Measurements from ENCODE around the gene MISP.
A peak's percentile ranks its signal among the peaks of the same experiment; 100 is the strongest.

Gene MISP

GRCh38 chr19:806815-807421 lies 56.0 kb downstream of the MISP start:
- peak in 1 of 2 donors; percentile 4 for DNase-seq
- no peak overlapping the region for H3K4me3 ChIP-seq (ENCODE audit: low read depth, low read length)
- H3K18ac ChIP-seq (ENCODE audit: low read length) = no peak overlapping the region
- H2BK12ac ChIP-seq (ENCODE audit: low read length) = no peak overlapping the region
- H4K91ac ChIP-seq (ENCODE audit: low read depth, low read length) = no peak overlapping the region
- H2AK5ac ChIP-seq (ENCODE audit: low read length) = no peak overlapping the region
- H2BK5ac ChIP-seq (ENCODE audit: low read depth, low read length, poor library complexity) = no peak overlapping the region
- no peak overlapping the region for H4K8ac ChIP-seq (ENCODE audit: low read depth, low read length)
- no peak overlapping the region for H4K12ac ChIP-seq (ENCODE audit: low read depth, low read length)
- H3K36me3 ChIP-seq (ENCODE audit: control insufficient read depth in 1 of 2, insufficient read depth in 2 of 2, low read length in 2 of 2) = peaks cover 97 to 99% of the 10 kb centered on the region in 2 experiments
- no peak overlapping the region for H3K23ac ChIP-seq (ENCODE audit: low read length)
- no peak overlapping the region for H3K9ac ChIP-seq (ENCODE audit: low read length)
- no peak overlapping the region for H3K4me2 ChIP-seq (ENCODE audit: low read length)
- H3K9me3 ChIP-seq (ENCODE audit: insufficient read depth, low read depth, low read length) = peaks cover 3% of the 10 kb centered on the region
- no peak overlapping the region for H2BK120ac ChIP-seq (ENCODE audit: insufficient read depth, low read length, poor library complexity)
- H3K4ac ChIP-seq (ENCODE audit: low read depth, low read length) = peak overlapping the region; percentile 3
- no peak overlapping the region for H2AFZ ChIP-seq (ENCODE audit: insufficient read depth, low read length, poor library complexity)
- H3K14ac ChIP-seq (ENCODE audit: low read length) = no peak overlapping the region
- no peaks in the 10 kb centered on the region for H3K27me3 ChIP-seq (ENCODE audit: insufficient read depth, low read length)
- H3K4me1 ChIP-seq (ENCODE audit: control insufficient read depth in 1 of 2, insufficient read depth in 2 of 2, low read length in 2 of 2) = peaks cover 2 to 3% of the 10 kb centered on the region in 2 experiments
- H3K27ac ChIP-seq (ENCODE audit: low read depth, low read length) = no peak overlapping the region
- H3K79me1 ChIP-seq (ENCODE audit: low read length) = no peaks in the 10 kb centered on the region
- WGBS (ENCODE audit: extremely low coverage, insufficient coverage, insufficient read length) = no CpG with 5 or more reads among the region's 34 CpGs
- H3K79me2 ChIP-seq (ENCODE audit: control insufficient read depth, insufficient read depth, low read length, poor library complexity) = peaks cover 31% of the 10 kb centered on the region

DNA sequence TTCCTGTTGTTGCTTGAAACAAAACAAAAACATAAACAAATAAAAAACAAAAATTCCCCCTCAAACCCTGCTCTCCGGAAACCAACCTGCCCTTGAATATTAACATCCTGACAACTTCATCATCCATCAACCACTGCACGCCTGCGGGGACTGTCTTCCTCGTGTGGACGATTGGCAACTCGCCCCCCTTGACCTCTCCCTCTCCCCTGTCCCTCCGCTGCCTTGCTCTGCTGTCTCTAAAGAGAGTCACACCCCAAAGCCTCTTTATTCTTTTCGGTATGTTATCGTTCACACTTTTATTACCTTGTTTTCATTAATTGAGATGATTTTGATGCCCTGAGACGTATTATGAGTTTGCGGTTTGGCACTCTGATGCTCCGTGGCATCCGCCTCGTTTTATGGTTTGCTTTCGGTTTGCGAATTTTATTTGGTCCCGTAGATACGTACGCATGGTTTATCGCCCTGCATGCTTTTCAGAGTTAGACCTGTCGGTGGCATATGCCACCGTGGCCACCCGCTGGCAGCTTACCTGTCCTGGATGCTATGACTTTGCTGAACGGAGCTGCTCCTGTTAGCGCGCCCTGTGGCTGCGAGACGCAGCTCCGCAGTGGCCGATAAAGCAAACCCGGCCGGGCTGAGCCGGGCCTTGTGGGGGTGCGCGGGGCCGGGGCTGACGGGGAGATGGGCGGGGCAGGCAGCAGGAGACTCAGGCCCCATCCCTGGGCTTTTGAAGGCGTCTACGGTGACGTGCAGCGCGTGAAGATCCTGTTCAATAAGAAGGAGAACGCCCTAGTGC lies 56.9 kb downstream of the MISP start:
- Histone ChIP-seq H3K9ac (ENCODE audit: low read length) (no peak overlapping the region), H2BK12ac (ENCODE audit: low read length) (no peak overlapping the region), H2BK120ac (ENCODE audit: insufficient read depth, low read length, poor library complexity) (no peak overlapping the region), H3K27me3 (ENCODE audit: insufficient read depth, low read length) (no peaks in the 10 kb centered on the region), H3K79me1 (ENCODE audit: low read length) (no peaks in the 10 kb centered on the region), H2AK5ac (ENCODE audit: low read length) (no peak overlapping the region), H3K23ac (ENCODE audit: low read length) (no peak overlapping the region), H3K4me3 (ENCODE audit: low read depth, low read length) (no peak overlapping the region), H3K14ac (ENCODE audit: low read length) (no peak overlapping the region), H4K91ac (ENCODE audit: low read depth, low read length) (no peak overlapping the region), H3K36me3 (ENCODE audit: control insufficient read depth in 1 of 2, insufficient read depth in 2 of 2, low read length in 2 of 2) (peaks cover 96 to 99% of the 10 kb centered on the region in 2 experiments), H3K18ac (ENCODE audit: low read length) (no peak overlapping the region), H2AFZ (ENCODE audit: insufficient read depth, low read length, poor library complexity) (no peak overlapping the region), H4K8ac (ENCODE audit: low read depth, low read length) (no peak overlapping the region), H3K4ac (ENCODE audit: low read depth, low read length) (no peak overlapping the region), H3K27ac (ENCODE audit: low read depth, low read length) (no peak overlapping the region), H3K4me2 (ENCODE audit: low read length) (no peak overlapping the region), H4K12ac (ENCODE audit: low read depth, low read length) (no peak overlapping the region), H3K79me2 (ENCODE audit: control insufficient read depth, insufficient read depth, low read length, poor library complexity) (peaks cover 21% of the 10 kb centered on the region), H3K4me1 (ENCODE audit: control insufficient read depth in 1 of 2, insufficient read depth in 2 of 2, low read length in 2 of 2) (no peaks in the 10 kb centered on the region), H3K9me3 (ENCODE audit: insufficient read depth, low read depth, low read length) (peaks cover 4% of the 10 kb centered on the region), H2BK5ac (ENCODE audit: low read depth, low read length, poor library complexity) (no peak overlapping the region)
- no peak for DNase-seq
- WGBS (ENCODE audit: extremely low coverage, insufficient coverage, insufficient read length) = 100% methylated on average over 1 of the region's 44 CpGs

DNA sequence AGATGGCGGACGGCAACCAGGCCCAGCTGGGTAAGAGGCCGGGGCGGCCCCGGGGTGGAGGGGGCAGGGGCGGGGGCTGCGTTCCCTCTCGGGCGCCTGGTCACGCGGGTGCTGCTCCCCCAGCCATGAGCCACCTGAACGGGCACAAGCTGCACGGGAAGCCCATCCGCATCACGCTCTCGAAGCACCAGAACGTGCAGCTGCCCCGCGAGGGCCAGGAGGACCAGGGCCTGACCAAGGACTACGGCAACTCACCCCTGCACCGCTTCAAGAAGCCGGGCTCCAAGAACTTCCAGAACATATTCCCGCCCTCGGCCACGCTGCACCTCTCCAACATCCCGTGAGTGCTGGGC lies 57.5 kb downstream of the MISP start:
- Histone ChIP-seq H3K27me3 (ENCODE audit: insufficient read depth, low read length) (no peaks in the 10 kb centered on the region), H3K79me1 (ENCODE audit: low read length) (no peaks in the 10 kb centered on the region), H3K9ac (ENCODE audit: low read length) (no peak overlapping the region), H2AFZ (ENCODE audit: insufficient read depth, low read length, poor library complexity) (no peak overlapping the region), H3K79me2 (ENCODE audit: control insufficient read depth, insufficient read depth, low read length, poor library complexity) (peaks cover 16% of the 10 kb centered on the region), H3K27ac (ENCODE audit: low read depth, low read length) (no peak overlapping the region), H2BK5ac (ENCODE audit: low read depth, low read length, poor library complexity) (no peak overlapping the region), H3K4me1 (ENCODE audit: control insufficient read depth in 1 of 2, insufficient read depth in 2 of 2, low read length in 2 of 2) (no peaks in the 10 kb centered on the region), H2AK5ac (ENCODE audit: low read length) (no peak overlapping the region), H2BK120ac (ENCODE audit: insufficient read depth, low read length, poor library complexity) (no peak overlapping the region), H3K18ac (ENCODE audit: low read length) (no peak overlapping the region), H3K14ac (ENCODE audit: low read length) (no peak overlapping the region), H4K91ac (ENCODE audit: low read depth, low read length) (no peak overlapping the region), H3K4me2 (ENCODE audit: low read length) (no peak overlapping the region), H3K4ac (ENCODE audit: low read depth, low read length) (no peak overlapping the region), H4K12ac (ENCODE audit: low read depth, low read length) (no peak overlapping the region), H3K4me3 (ENCODE audit: low read depth, low read length) (no peak overlapping the region), H3K23ac (ENCODE audit: low read length) (no peak overlapping the region), H4K8ac (ENCODE audit: low read depth, low read length) (no peak overlapping the region), H3K36me3 (ENCODE audit: control insufficient read depth in 1 of 2, insufficient read depth in 2 of 2, low read length in 2 of 2) (peaks cover 96 to 99% of the 10 kb centered on the region in 2 experiments), H2BK12ac (ENCODE audit: low read length) (no peak overlapping the region), H3K9me3 (ENCODE audit: insufficient read depth, low read depth, low read length) (peaks cover 6% of the 10 kb centered on the region)
- no CpG with 5 or more reads among the region's 26 CpGs for WGBS (ENCODE audit: extremely low coverage, insufficient coverage, insufficient read length)
- no peak for DNase-seq

GRCh38 chr19:810077-810855 lies 59.4 kb downstream of the MISP start:
- Histone ChIP-seq H3K4ac (ENCODE audit: low read depth, low read length) (no peak overlapping the region), H3K9me3 (ENCODE audit: insufficient read depth, low read depth, low read length) (peaks cover 10% of the 10 kb centered on the region), H3K27me3 (ENCODE audit: insufficient read depth, low read length) (no peaks in the 10 kb centered on the region), H3K36me3 (ENCODE audit: control insufficient read depth in 1 of 2, insufficient read depth in 2 of 2, low read length in 2 of 2) (peaks cover 96 to 98% of the 10 kb centered on the region in 2 experiments), H4K91ac (ENCODE audit: low read depth, low read length) (no peak overlapping the region), H3K9ac (ENCODE audit: low read length) (no peak overlapping the region), H3K14ac (ENCODE audit: low read length) (no peak overlapping the region), H4K12ac (ENCODE audit: low read depth, low read length) (no peak overlapping the region), H3K4me1 (ENCODE audit: control insufficient read depth in 1 of 2, insufficient read depth in 2 of 2, low read length in 2 of 2) (no peaks in the 10 kb centered on the region), H2BK12ac (ENCODE audit: low read length) (no peak overlapping the region), H3K79me1 (ENCODE audit: low read length) (no peaks in the 10 kb centered on the region), H3K4me2 (ENCODE audit: low read length) (no peak overlapping the region), H3K79me2 (ENCODE audit: control insufficient read depth, insufficient read depth, low read length, poor library complexity) (peaks cover 3% of the 10 kb centered on the region), H3K4me3 (ENCODE audit: low read depth, low read length) (no peak overlapping the region), H2AFZ (ENCODE audit: insufficient read depth, low read length, poor library complexity) (no peak overlapping the region), H3K23ac (ENCODE audit: low read length) (no peak overlapping the region), H3K27ac (ENCODE audit: low read depth, low read length) (no peak overlapping the region), H2AK5ac (ENCODE audit: low read length) (no peak overlapping the region), H3K18ac (ENCODE audit: low read length) (no peak overlapping the region), H2BK5ac (ENCODE audit: low read depth, low read length, poor library complexity) (no peak overlapping the region), H4K8ac (ENCODE audit: low read depth, low read length) (no peak overlapping the region), H2BK120ac (ENCODE audit: insufficient read depth, low read length, poor library complexity) (no peak overlapping the region)
- DNase-seq = no peak
- WGBS (ENCODE audit: extremely low coverage, insufficient coverage, insufficient read length) = no CpG with 5 or more reads among the region's 30 CpGs

All from trophoblast cell (in vitro differentiated cells and primary cell).